GM21737 (cell line): Measurements from ENCODE around the gene NUDT3.

ENCODE experiments used
- ATAC-seq: cut with Tn5 transposase; IDR thresholded peaks from one replicate; pipeline ENCODE4 v1.9.1; 2021; ENCODE audit warnings: mild to moderate bottlenecking, moderate library complexity; ENCODE audit not compliant: unreplicated experiment

The NUDT3 gene

DNA sequence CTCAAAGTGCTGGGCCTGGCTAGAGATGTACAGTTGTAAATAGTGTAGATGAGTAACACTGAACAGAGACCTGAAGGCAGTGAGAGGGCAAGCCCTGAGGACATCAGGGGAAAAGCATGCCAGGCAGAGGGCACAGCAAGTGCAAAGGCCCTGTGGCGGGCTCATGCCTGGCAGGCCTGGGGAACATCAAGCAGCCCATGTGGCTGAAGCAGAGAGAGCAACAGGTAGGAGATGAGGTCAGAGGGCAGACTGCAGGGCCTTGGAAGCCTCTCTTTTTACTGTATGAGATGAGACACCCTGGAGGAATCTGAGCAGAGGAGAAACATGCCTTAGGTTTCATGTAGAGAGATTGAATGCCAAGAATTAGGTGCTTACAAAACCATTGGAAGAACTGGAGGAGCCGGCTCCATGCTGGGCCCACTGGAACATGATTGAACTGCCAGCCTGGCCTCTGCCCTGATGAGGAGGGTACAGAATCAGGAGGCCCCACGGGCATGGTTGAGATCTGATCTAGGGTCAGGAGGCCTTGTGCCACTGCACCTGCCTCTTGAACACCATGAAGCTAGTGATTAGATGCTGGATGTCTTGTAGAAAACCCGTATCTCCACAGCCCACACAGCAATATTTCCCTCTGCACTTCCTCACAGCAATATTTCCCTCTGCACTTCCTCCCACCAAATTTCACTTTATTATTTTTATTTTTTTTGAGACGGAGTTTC, 161.7 kb downstream of the NUDT3 start:
- ATAC-seq: no peak

DNA sequence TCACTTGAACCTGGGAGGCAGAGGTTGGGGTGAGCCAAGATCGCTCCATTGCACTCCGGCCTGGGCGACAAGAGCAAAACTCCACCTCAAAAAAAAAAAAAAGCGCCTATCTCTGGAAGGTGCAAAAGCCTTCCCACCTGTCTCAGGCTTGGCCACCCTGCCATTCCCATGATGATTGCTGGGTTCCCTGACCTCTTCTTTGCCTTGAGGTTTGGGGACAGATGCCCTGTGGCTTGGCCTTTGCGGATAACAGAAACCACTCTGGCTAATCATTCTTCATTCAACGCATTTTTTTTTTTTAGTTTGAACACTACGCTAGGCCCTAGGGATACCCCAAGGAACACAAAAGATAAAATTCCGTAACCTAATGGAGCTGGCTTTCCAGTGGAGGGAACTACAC, 162.6 kb downstream of the NUDT3 start:
- ATAC-seq: no peak
